ENCODE measurements around the gene FSTL5.

DNA sequence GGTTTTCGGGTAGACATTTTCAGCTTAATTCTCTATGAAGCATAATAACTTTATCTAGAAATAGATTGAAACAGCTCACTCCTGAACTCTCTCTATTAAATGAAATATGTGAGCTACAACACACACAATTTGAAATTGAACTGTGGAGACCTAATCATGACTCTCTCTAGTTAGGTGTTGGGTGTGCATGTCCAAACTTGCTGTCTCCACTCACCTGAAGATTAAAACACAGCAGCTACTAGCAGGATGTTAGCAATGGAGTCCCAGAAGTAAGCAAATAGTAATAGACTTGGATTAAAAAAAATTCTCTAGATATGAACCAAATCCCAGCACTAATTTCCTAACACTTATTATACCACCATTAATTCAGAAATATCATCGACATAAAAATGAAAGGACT is 173.1 kb downstream of the FSTL5 start:
- TF ChIP-seq, protein P1, sequence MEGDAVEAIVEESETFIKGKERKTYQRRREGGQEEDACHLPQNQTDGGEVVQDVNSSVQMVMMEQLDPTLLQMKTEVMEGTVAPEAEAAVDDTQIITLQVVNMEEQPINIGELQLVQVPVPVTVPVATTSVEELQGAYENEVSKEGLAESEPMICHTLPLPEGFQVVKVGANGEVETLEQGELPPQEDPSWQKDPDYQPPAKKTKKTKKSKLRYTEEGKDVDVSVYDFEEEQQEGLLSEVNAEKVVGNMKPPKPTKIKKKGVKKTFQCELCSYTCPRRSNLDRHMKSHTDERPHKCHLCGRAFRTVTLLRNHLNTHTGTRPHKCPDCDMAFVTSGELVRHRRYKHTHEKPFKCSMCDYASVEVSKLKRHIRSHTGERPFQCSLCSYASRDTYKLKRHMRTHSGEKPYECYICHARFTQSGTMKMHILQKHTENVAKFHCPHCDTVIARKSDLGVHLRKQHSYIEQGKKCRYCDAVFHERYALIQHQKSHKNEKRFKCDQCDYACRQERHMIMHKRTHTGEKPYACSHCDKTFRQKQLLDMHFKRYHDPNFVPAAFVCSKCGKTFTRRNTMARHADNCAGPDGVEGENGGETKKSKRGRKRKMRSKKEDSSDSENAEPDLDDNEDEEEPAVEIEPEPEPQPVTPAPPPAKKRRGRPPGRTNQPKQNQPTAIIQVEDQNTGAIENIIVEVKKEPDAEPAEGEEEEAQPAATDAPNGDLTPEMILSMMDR (IDR thresholded peaks at IDR 0.05; ENCODE audit: low read depth, low read length, poor library complexity, severe bottlenecking), result no peak
- TF ChIP-seq EZH2phosphoT487 (IDR thresholded peaks at IDR 0.05; ENCODE audit: borderline replicate concordance, low read length), result no peak

Measured in DOHH2 (cell line).